ENCODE results near the gene BLOC1S3. TPM values are rescaled to one million over a fixed set of nuclear protein-coding genes. Genes with fewer than 3 reads are reported as not detected.

Gene BLOC1S3
- polyA plus RNA-seq, 1 donor from 2014 or later, result 16.2 TPM

GRCh38 chr19:45179072-45179891, 698 bp downstream of the BLOC1S3 start:
- Mint-ChIP-seq H3K4me1 (peaks cover 0 to 29% (median 19%) of the 10 kb centered on the region in 3 donors), H3K36me3 (peaks cover 4% of the 10 kb centered on the region), H3K4me3 (peak overlapping the region; percentile 76 to 99 (median 96)), H3K27me3 (no peaks in the 10 kb centered on the region), H3K27ac (peak overlapping the region; percentile 74 to 98 (median 81)), H3K9me3 (no peaks in the 10 kb centered on the region)

- Mint-ChIP-seq H3K27me3 (no peaks in the 10 kb centered on the region), H3K4me3 (peak overlapping the region in 3 of 4 donors; percentile 68 to 91 (median 88)), H3K27ac (no peak overlapping the region), H3K4me1 (peaks cover 0 to 31% (median 20%) of the 10 kb centered on the region in 3 donors), H3K9me3 (no peaks in the 10 kb centered on the region), H3K36me3 (peaks cover 4% of the 10 kb centered on the region)
Observed at GRCh38 chr19:45179892-45180370, 1.3 kb downstream of the BLOC1S3 start.

GRCh38 chr19:45180936-45181335, 2.4 kb downstream of the BLOC1S3 start:
- Mint-ChIP-seq H3K4me1 (peaks cover 0 to 30% (median 17%) of the 10 kb centered on the region in 3 donors), H3K4me3 (peak overlapping the region; percentile 47 to 83 (median 72)), H3K9me3 (no peaks in the 10 kb centered on the region), H3K36me3 (peaks cover 4% of the 10 kb centered on the region), H3K27me3 (no peaks in the 10 kb centered on the region), H3K27ac (peak overlapping the region in 1 of 3 donors; percentile 63)

- Mint-ChIP-seq H3K27ac (no peak overlapping the region), H3K36me3 (peaks cover 4% of the 10 kb centered on the region), H3K27me3 (no peaks in the 10 kb centered on the region), H3K4me3 (peak overlapping the region in 1 of 4 donors; percentile 65), H3K4me1 (peaks cover 0 to 31% (median 19%) of the 10 kb centered on the region in 3 donors), H3K9me3 (no peaks in the 10 kb centered on the region)
Observed at GRCh38 chr19:45182758-45183157, 4.2 kb downstream of the BLOC1S3 start.

GRCh38 chr19:45184115-45184514, 5.5 kb downstream of the BLOC1S3 start:
- Mint-ChIP-seq H3K27ac (peak overlapping the region in 1 of 3 donors; percentile 44), H3K4me3 (no peak overlapping the region), H3K4me1 (peaks cover 0 to 28% (median 16%) of the 10 kb centered on the region in 3 donors), H3K27me3 (no peaks in the 10 kb centered on the region), H3K36me3 (peaks cover 4% of the 10 kb centered on the region), H3K9me3 (no peaks in the 10 kb centered on the region)

GRCh38 chr19:45186509-45187334, 8.1 kb downstream of the BLOC1S3 start:
- Mint-ChIP-seq H3K4me1 (peaks cover 0 to 16% (median 9%) of the 10 kb centered on the region in 3 donors), H3K9me3 (peaks cover 0 to 7% (median 2%) of the 10 kb centered on the region in 3 donors), H3K27ac (peak overlapping the region in 1 of 3 donors; percentile 59), H3K27me3 (no peaks in the 10 kb centered on the region), H3K36me3 (peaks cover 3% of the 10 kb centered on the region), H3K4me3 (no peak overlapping the region)

- Mint-ChIP-seq H3K27me3 (no peaks in the 10 kb centered on the region), H3K27ac (no peak overlapping the region)
Observed at GRCh38 chr19:45187421-45188100, 9.0 kb downstream of the BLOC1S3 start.

GRCh38 chr19:45189971-45190370, 11.4 kb downstream of the BLOC1S3 start:
- Mint-ChIP-seq H3K4me1 (peaks cover 0 to 9% (median 6%) of the 10 kb centered on the region in 3 donors), H3K27me3 (no peaks in the 10 kb centered on the region), H3K36me3 (peaks cover 1% of the 10 kb centered on the region), H3K27ac (peak overlapping the region in 1 of 3 donors; percentile 56), H3K9me3 (peaks cover 0 to 7% (median 2%) of the 10 kb centered on the region in 3 donors), H3K4me3 (no peak overlapping the region)

More at GRCh38 chr19:45187421-45188100, 9.0 kb downstream of the BLOC1S3 start:
- H3K9me3 Mint-ChIP-seq, result peaks cover 0 to 7% (median 2%) of the 10 kb centered on the region in 3 donors
- H3K4me3 Mint-ChIP-seq, result no peak overlapping the region
- peaks cover 0 to 16% (median 9%) of the 10 kb centered on the region in 3 donors for H3K4me1 Mint-ChIP-seq
- peaks cover 3% of the 10 kb centered on the region for H3K36me3 Mint-ChIP-seq

GRCh38 chr19:45191375-45191774, 12.8 kb downstream of the BLOC1S3 start:
- H3K27me3 Mint-ChIP-seq, result no peaks in the 10 kb centered on the region
- peak overlapping the region in 1 of 4 donors; percentile 1 for H3K4me3 Mint-ChIP-seq
- H3K4me1 Mint-ChIP-seq, result peaks cover 0 to 7% (median 5%) of the 10 kb centered on the region in 3 donors
- H3K27ac Mint-ChIP-seq, result no peak overlapping the region
- peaks cover 3% of the 10 kb centered on the region for H3K36me3 Mint-ChIP-seq
- peaks cover 0 to 7% (median 2%) of the 10 kb centered on the region in 3 donors for H3K9me3 Mint-ChIP-seq

- Mint-ChIP-seq H3K27ac (no peak overlapping the region), H3K27me3 (peaks cover 2% of the 10 kb centered on the region), H3K4me3 (no peak overlapping the region), H3K9me3 (no peaks in the 10 kb centered on the region), H3K4me1 (peaks cover 0 to 2% (median 0%) of the 10 kb centered on the region in 3 donors), H3K36me3 (peaks cover 3% of the 10 kb centered on the region)
Observed at GRCh38 chr19:45195764-45196163, 17.2 kb downstream of the BLOC1S3 start.

GRCh38 chr19:45200568-45200967, 22.0 kb downstream of the BLOC1S3 start:
- peaks cover 4 to 6% (median 5%) of the 10 kb centered on the region in 3 donors for H3K9me3 Mint-ChIP-seq
- H3K4me1 Mint-ChIP-seq, result peaks cover 0 to 2% (median 0%) of the 10 kb centered on the region in 3 donors
- peaks cover 3% of the 10 kb centered on the region for H3K36me3 Mint-ChIP-seq
- peak overlapping the region in 1 of 4 donors; percentile 2 for H3K4me3 Mint-ChIP-seq
- H3K27me3 Mint-ChIP-seq, result peaks cover 5% of the 10 kb centered on the region
- no peak overlapping the region for H3K27ac Mint-ChIP-seq

- Mint-ChIP-seq H3K4me3 (no peak overlapping the region), H3K4me1 (peaks cover 0 to 2% (median 0%) of the 10 kb centered on the region in 3 donors), H3K36me3 (no peaks in the 10 kb centered on the region), H3K27me3 (peaks cover 5% of the 10 kb centered on the region), H3K27ac (peak overlapping the region in 1 of 3 donors; percentile 63), H3K9me3 (peaks cover 4 to 6% (median 5%) of the 10 kb centered on the region in 3 donors)
Observed at GRCh38 chr19:45202637-45203036, 24.1 kb downstream of the BLOC1S3 start.

- peaks cover 4 to 6% (median 5%) of the 10 kb centered on the region in 3 donors for H3K9me3 Mint-ChIP-seq
- H3K36me3 Mint-ChIP-seq, result no peaks in the 10 kb centered on the region
- no peak overlapping the region for H3K4me3 Mint-ChIP-seq
- H3K27ac Mint-ChIP-seq, result no peak overlapping the region
- peaks cover 3% of the 10 kb centered on the region for H3K27me3 Mint-ChIP-seq
- no peaks in the 10 kb centered on the region for H3K4me1 Mint-ChIP-seq
Observed at GRCh38 chr19:45205810-45206209, 27.2 kb downstream of the BLOC1S3 start.

- Mint-ChIP-seq H3K9me3 (peaks cover 4 to 6% (median 5%) of the 10 kb centered on the region in 3 donors), H3K4me3 (no peak overlapping the region), H3K36me3 (no peaks in the 10 kb centered on the region), H3K4me1 (no peaks in the 10 kb centered on the region), H3K27ac (no peak overlapping the region), H3K27me3 (peaks cover 5% of the 10 kb centered on the region)
Observed at GRCh38 chr19:45206328-45206727, 27.7 kb downstream of the BLOC1S3 start.

All from IgD-negative memory B cell (primary cell).